DND-41 (cell line): Measurements from ENCODE around the gene GRIK4.
"Not testable (repeated sequence)": the region's sequence is repeated elsewhere in the genome, so short reads cannot be mapped to it uniquely, and the experiment has no call there.

ENCODE experiments used
- ATAC-seq: fragments of 200-7000 bp; cut with Tn5 transposase; 3 replicates; pipeline ENCODE4 v1.9.1; 2021; ENCODE audit warnings: low read depth; ENCODE audit not compliant: insufficient read depth
- DNase-seq: peaks from one replicate; pipeline ENCODE4 v3.0.0-alpha.2; 2020
- H2AFZ ChIP-seq: 2 replicates; pipeline ENCODE4 v1.6.0; 2012; ENCODE audit warnings: low read depth, low read length
- H3K27ac ChIP-seq: 2 replicates; pipeline ENCODE4 v1.5.1; 2012; ENCODE audit warnings: low read length, inconsistent platforms
- H3K27me3 ChIP-seq: fragments of 200-600 bp; sonication (generic); 2 replicates; pipeline ENCODE4 v1.6.0; 2012; ENCODE audit warnings: low read length, mild to moderate bottlenecking, inconsistent platforms; ENCODE audit not compliant: insufficient read depth, poor library complexity
- H3K36me3 ChIP-seq: 2 replicates; pipeline ENCODE4 v1.5.1; 2012; ENCODE audit warnings: low read length, inconsistent platforms; ENCODE audit not compliant: insufficient read depth
- H3K4me1 ChIP-seq: 2 replicates; pipeline ENCODE4 v1.5.1; 2012; ENCODE audit warnings: mild to moderate bottlenecking, low read length; ENCODE audit not compliant: insufficient read depth
- H3K4me2 ChIP-seq: 2 replicates; pipeline ENCODE4 v1.6.0; 2012; ENCODE audit warnings: mild to moderate bottlenecking, moderate library complexity, low read length, inconsistent platforms; ENCODE audit not compliant: insufficient read depth
- H3K4me3 ChIP-seq, 2 experiments: fragments of 200-600 bp in 1 of 2; shearing (Covaris generic) in 1 of 2; 2 replicates each; pipeline ENCODE4 v1.5.1; 2012 to 2016; ENCODE audit warnings: inconsistent platforms in 2 of 2, low read length in 2 of 2, mild to moderate bottlenecking in 2 of 2, low read depth in 1 of 2, moderate library complexity in 1 of 2
- H3K79me2 ChIP-seq: 2 replicates; pipeline ENCODE4 v1.6.0; 2012; ENCODE audit warnings: low read length, inconsistent platforms; ENCODE audit not compliant: insufficient read depth
- H3K9ac ChIP-seq: 2 replicates; pipeline ENCODE4 v1.6.0; 2012; ENCODE audit warnings: low read depth, mild to moderate bottlenecking, inconsistent platforms, low read length, moderate library complexity
- H3K9me3 ChIP-seq: 2 replicates; pipeline ENCODE4 v1.5.1; 2012; ENCODE audit warnings: low read length, moderate library complexity, mild to moderate bottlenecking, inconsistent platforms; ENCODE audit not compliant: insufficient read depth, severe bottlenecking
- H4K20me1 ChIP-seq: 2 replicates; pipeline ENCODE4 v1.6.0; 2012; ENCODE audit warnings: low read length; ENCODE audit not compliant: insufficient read depth
- CTCF ChIP-seq: IDR thresholded peaks from 2 replicates; pipeline ENCODE4 v1.5.1; 2012; ENCODE audit warnings: borderline replicate concordance, low read length, moderate library complexity, mild to moderate bottlenecking; ENCODE audit not compliant: poor library complexity, severe bottlenecking; ENCODE audit errors: extremely low read depth
- EZH2 ChIP-seq: IDR thresholded peaks from 3 replicates; pipeline ENCODE4 v1.6.1; 2012; ENCODE audit warnings: borderline replicate concordance, low read depth, mild to moderate bottlenecking, moderate library complexity, low read length, inconsistent platforms; ENCODE audit not compliant: severe bottlenecking

Gene GRIK4

GRCh38 chr11:120577624-120578363 is 66.2 kb downstream of the GRIK4 start:
- Histone ChIP-seq H3K36me3 (no peaks in the 10 kb centered on the region), H3K9ac (no peak overlapping the region), H3K79me2 (no peaks in the 10 kb centered on the region), H3K27ac (no peak overlapping the region), H3K9me3 (no peaks in the 10 kb centered on the region), H3K4me3 (no peak overlapping the region), H4K20me1 (no peaks in the 10 kb centered on the region; the same call in 1 of the 2 replicates), H3K4me1 (no peaks in the 10 kb centered on the region), H3K4me2 (no peak overlapping the region), H2AFZ (no peak overlapping the region), H3K27me3 (peaks cover 6% of the 10 kb centered on the region)
- TF ChIP-seq EZH2: no peak
- ATAC-seq: peak; percentile 24; the same call in 1 of the 3 replicates
- DNase-seq: no peak

DNA sequence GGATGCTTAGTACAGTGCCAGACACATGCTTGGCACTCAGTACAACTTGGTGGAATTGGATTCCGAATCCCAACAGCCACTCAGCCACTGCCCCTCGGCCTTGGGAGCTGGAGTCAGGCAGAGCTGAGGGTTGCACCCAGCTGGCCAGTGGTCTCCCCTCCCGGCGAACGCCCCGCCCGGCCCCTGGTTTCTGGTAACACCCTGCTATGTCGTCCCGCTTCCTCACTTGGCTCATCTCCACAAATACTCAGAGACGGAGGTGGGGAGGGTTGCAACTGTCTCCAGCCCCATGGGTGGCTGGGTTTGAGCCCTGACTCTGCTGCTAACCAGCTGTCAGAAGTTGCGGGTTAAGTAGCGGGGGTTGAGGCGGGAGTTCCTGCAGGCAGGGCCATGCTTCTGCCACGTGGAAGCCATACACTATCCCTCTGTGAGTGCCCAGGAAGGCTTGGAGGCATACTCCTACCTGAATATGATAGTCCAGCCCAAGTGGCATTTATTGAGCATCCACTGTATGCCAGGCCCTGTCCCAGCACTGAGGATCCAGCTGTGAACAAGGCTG is 67.1 kb downstream of the GRIK4 start:
- no peak for DNase-seq
- no peak overlapping the region for H3K4me3 ChIP-seq
- no peak overlapping the region for H2AFZ ChIP-seq
- H3K79me2 ChIP-seq: no peaks in the 10 kb centered on the region
- TF ChIP-seq CTCF (no peak), EZH2 (no peak)
- ATAC-seq: no peak
- H3K4me1 ChIP-seq: no peaks in the 10 kb centered on the region
- H4K20me1 ChIP-seq: no peaks in the 10 kb centered on the region
- peaks cover 6% of the 10 kb centered on the region for H3K27me3 ChIP-seq
- H3K27ac ChIP-seq: no peak overlapping the region
- H3K4me2 ChIP-seq: no peak overlapping the region
- no peaks in the 10 kb centered on the region for H3K9me3 ChIP-seq
- no peak overlapping the region for H3K9ac ChIP-seq
- H3K36me3 ChIP-seq: no peaks in the 10 kb centered on the region

DNA sequence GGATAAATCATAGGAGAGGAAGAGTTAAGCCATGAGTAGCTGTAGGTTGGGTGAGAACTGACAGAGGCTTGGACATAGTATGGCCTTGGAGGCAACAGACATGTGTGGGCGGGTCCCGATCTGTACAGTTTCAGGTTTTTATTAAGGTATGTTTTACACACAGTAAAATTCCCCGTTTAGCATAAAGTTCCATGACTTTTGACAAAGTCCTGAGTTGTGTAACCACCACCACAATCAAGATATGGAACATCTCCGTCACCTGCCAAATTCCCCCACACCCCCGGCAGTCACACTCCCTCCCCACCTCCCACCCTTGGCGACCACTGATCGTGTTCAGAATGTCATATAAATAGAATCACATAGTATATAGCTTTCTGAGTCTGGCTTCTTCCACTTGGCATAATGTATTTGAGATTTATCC is 68.1 kb downstream of the GRIK4 start:
- no peaks in the 10 kb centered on the region for H3K36me3 ChIP-seq
- no peak for TF ChIP-seq EZH2
- TF ChIP-seq CTCF: no peak
- H3K4me1 ChIP-seq: no peaks in the 10 kb centered on the region
- no peaks in the 10 kb centered on the region for H4K20me1 ChIP-seq
- H3K9me3 ChIP-seq: no peaks in the 10 kb centered on the region
- DNase-seq (no peak), ATAC-seq (no peak)
- no peak overlapping the region for H3K4me3 ChIP-seq
- no peak overlapping the region for H2AFZ ChIP-seq
- H3K27me3 ChIP-seq: peaks cover 6% of the 10 kb centered on the region
- H3K79me2 ChIP-seq: no peaks in the 10 kb centered on the region
- no peak overlapping the region for H3K27ac ChIP-seq
- H3K9ac ChIP-seq: no peak overlapping the region
- no peak overlapping the region for H3K4me2 ChIP-seq

GRCh38 chr11:120581313-120581712 is 69.8 kb downstream of the GRIK4 start:
- TF ChIP-seq EZH2 (no peak), CTCF (no peak)
- Histone ChIP-seq H3K79me2 (no peaks in the 10 kb centered on the region), H3K9me3 (no peaks in the 10 kb centered on the region), H3K27ac (no peak overlapping the region), H3K4me1 (no peaks in the 10 kb centered on the region), H2AFZ (no peak overlapping the region), H3K4me2 (no peak overlapping the region), H3K27me3 (peaks cover 6% of the 10 kb centered on the region), H3K4me3 (no peak overlapping the region), H4K20me1 (no peaks in the 10 kb centered on the region), H3K36me3 (no peaks in the 10 kb centered on the region), H3K9ac (no peak overlapping the region)
- DNase-seq (no peak), ATAC-seq (no peak)

DNA sequence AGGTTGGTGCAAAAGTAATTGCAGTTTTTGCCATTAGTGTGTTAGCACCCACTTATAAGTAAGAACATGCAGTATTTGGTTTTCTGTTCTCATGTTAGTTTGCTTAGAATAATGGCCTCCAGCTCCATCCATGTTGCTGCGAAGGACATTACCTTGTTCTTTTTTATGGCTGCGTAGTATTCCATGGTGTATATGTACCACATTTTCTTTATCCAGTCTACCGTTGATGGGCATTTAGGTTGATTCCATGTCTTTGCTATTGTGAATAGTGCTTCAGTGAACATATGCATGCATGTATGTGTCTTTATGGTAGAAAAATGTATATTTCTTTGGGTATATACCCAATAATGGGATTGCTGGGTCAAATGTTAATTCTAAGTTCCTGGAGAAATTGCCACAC is 71.0 kb downstream of the GRIK4 start:
- H3K27ac ChIP-seq, H4K20me1 ChIP-seq, H3K9ac ChIP-seq, H3K36me3 ChIP-seq, H2AFZ ChIP-seq, H3K4me3 ChIP-seq, H3K9me3 ChIP-seq, ATAC-seq, DNase-seq, H3K4me1 ChIP-seq, H3K79me2 ChIP-seq, H3K4me2 ChIP-seq, H3K27me3 ChIP-seq: not testable (repeated sequence)
